ENCODE results near the gene OAS2.

- no peak for TF ChIP-seq CTCF (IDR thresholded peaks at IDR 0.05; ENCODE audit: poor library complexity)
- no peak for TF ChIP-seq EZH2 (IDR thresholded peaks at IDR 0.05; ENCODE audit: borderline replicate concordance)
- TF ChIP-seq EZH2phosphoT487 (IDR thresholded peaks at IDR 0.05; ENCODE audit: low read depth, severe bottlenecking, unreplicated experiment), result no peak
Measured at GRCh38 chr12:113050795-113051194, 72.5 kb downstream of the OAS2 start.

All from hepatocyte (in vitro differentiated cells).